HEK293 (cell line): ENCODE results near the gene TBC1D22A.
A peak's percentile ranks its signal among the peaks of the same experiment; 100 is the strongest.

Experiments used
- CTCF ChIA-PET: fragments of 350-600 bp; formaldehyde crosslinking; extraction: SDS; loops from one replicate; lab custom pipeline; 2021; ENCODE audit warnings: antibody characterized with exemption; lab: Yijun Ruan, JAX
- POLR2A ChIA-PET: fragments of 300-600 bp; formaldehyde crosslinking; extraction: SDS; loops from one replicate; lab custom pipeline; 2020; ENCODE audit warnings: antibody characterized with exemption, inconsistent platforms; lab: Yijun Ruan, JAX
- H3K27ac ChIP-seq: fragments of 200-500 bp; sonication (Bioruptor generic); 2 replicates; pipeline ENCODE4 v1.5.1; 2014; ENCODE audit warnings: low read depth, low read length, control low read depth, inconsistent platforms; ENCODE audit errors: extremely low read depth
- H3K36me3 ChIP-seq, 2 experiments: fragments of 200-500 bp in 1 of 2; sonication (Bioruptor generic) in 1 of 2; 1 replicate in 1 of 2; 2 replicates in 1 of 2; pipeline ENCODE4 v1.5.1; 2014 to 2017; ENCODE audit warnings: inconsistent platforms in 2 of 2, low read length in 2 of 2; ENCODE audit not compliant: control insufficient read depth in 2 of 2, insufficient read depth in 1 of 2
- H3K4me1 ChIP-seq: fragments of 200-500 bp; sonication (Bioruptor generic); 2 replicates; pipeline ENCODE4 v1.5.1; 2014; ENCODE audit warnings: mild to moderate bottlenecking, low read length, inconsistent platforms; ENCODE audit not compliant: control insufficient read depth, insufficient read depth
- H3K4me3 ChIP-seq: 2 replicates; pipeline ENCODE4 v1.5.1; 2011; ENCODE audit warnings: low read depth, mild to moderate bottlenecking, control low read depth, low read length, moderate library complexity
- H3K9me3 ChIP-seq: fragments of 200-500 bp; sonication (Bioruptor generic); 2 replicates; pipeline ENCODE4 v1.5.1; 2014; ENCODE audit warnings: low read depth, low read length, inconsistent platforms; ENCODE audit not compliant: control insufficient read depth, insufficient read depth
- GLIS1 ChIP-seq: fragments of 450-650 bp; formaldehyde crosslinking; IDR thresholded peaks from 2 replicates; pipeline ENCODE4 v1.5.1; 2016; ENCODE audit warnings: missing biosample characterization, missing genetic modification characterization
- KLF7 ChIP-seq: fragments of 450-650 bp; formaldehyde crosslinking; IDR thresholded peaks from 2 replicates; pipeline ENCODE4 v1.5.1; 2016; ENCODE audit warnings: missing biosample characterization, missing genetic modification characterization, borderline replicate concordance
- SETDB1 ChIP-seq: IDR thresholded peaks from one replicate; pipeline ENCODE4 v1.6.1; 2017; ENCODE audit warnings: mild to moderate bottlenecking, low read length, moderate library complexity, mixed read lengths; ENCODE audit not compliant: insufficient read length
- ZBTB20 ChIP-seq: fragments of 450-650 bp; formaldehyde crosslinking; IDR thresholded peaks from 2 replicates; pipeline ENCODE4 v1.5.1; 2016; ENCODE audit warnings: missing biosample characterization, missing genetic modification characterization
- ZNF133 ChIP-seq: fragments of 450-650 bp; formaldehyde crosslinking; IDR thresholded peaks from 2 replicates; pipeline ENCODE4 v1.5.1; 2016; ENCODE audit warnings: missing biosample characterization, missing genetic modification characterization
- ZNF214 ChIP-seq: fragments of 450-650 bp; formaldehyde crosslinking; IDR thresholded peaks from 2 replicates; pipeline ENCODE4 v1.5.1; 2017; ENCODE audit warnings: missing biosample characterization, mild to moderate bottlenecking, missing genetic modification characterization, borderline replicate concordance
- ZNF221 ChIP-seq: fragments of 450-650 bp; formaldehyde crosslinking; IDR thresholded peaks from 2 replicates; pipeline ENCODE4 v1.5.1; 2017; ENCODE audit warnings: missing biosample characterization, missing genetic modification characterization, borderline replicate concordance
- ZNF544 ChIP-seq: fragments of 450-650 bp; formaldehyde crosslinking; IDR thresholded peaks from 2 replicates; pipeline ENCODE4 v1.5.0; 2017; ENCODE audit warnings: missing biosample characterization, missing genetic modification characterization
- ZNF626 ChIP-seq: fragments of 450-650 bp; sonication (Bioruptor Pico); formaldehyde crosslinking; IDR thresholded peaks from 2 replicates; pipeline ENCODE4 v1.5.1; 2018; ENCODE audit warnings: missing biosample characterization, missing genetic modification characterization, inconsistent platforms
- ZNF768 ChIP-seq: fragments of 450-650 bp; formaldehyde crosslinking; IDR thresholded peaks from 2 replicates; pipeline ENCODE4 v1.5.1; 2018; ENCODE audit warnings: missing biosample characterization, mild to moderate bottlenecking, missing genetic modification characterization
- ZNF843 ChIP-seq: fragments of 450-650 bp; formaldehyde crosslinking; IDR thresholded peaks from 2 replicates; pipeline ENCODE4 v1.5.1; 2016; ENCODE audit warnings: missing biosample characterization, missing genetic modification characterization
- TF ChIP-seq, protein P1 (sequence below): fragments of 450-650 bp; formaldehyde crosslinking; optimal IDR thresholded peaks from 2 replicates; pipeline ENCODE3; 2016; ENCODE audit warnings: missing biosample characterization, mild to moderate bottlenecking, missing genetic modification characterization
- TF ChIP-seq, protein P2 (sequence below): fragments of 450-650 bp; formaldehyde crosslinking; IDR thresholded peaks from 2 replicates; pipeline ENCODE4 v1.5.1; 2016; ENCODE audit warnings: missing biosample characterization, missing genetic modification characterization
- TF ChIP-seq, protein P3 (sequence below): fragments of 450-650 bp; IDR thresholded peaks from 2 replicates; pipeline ENCODE4 v1.5.1; 2018; ENCODE audit warnings: missing biosample characterization, mild to moderate bottlenecking, missing genetic modification characterization

TBC1D22A gene

DNA sequence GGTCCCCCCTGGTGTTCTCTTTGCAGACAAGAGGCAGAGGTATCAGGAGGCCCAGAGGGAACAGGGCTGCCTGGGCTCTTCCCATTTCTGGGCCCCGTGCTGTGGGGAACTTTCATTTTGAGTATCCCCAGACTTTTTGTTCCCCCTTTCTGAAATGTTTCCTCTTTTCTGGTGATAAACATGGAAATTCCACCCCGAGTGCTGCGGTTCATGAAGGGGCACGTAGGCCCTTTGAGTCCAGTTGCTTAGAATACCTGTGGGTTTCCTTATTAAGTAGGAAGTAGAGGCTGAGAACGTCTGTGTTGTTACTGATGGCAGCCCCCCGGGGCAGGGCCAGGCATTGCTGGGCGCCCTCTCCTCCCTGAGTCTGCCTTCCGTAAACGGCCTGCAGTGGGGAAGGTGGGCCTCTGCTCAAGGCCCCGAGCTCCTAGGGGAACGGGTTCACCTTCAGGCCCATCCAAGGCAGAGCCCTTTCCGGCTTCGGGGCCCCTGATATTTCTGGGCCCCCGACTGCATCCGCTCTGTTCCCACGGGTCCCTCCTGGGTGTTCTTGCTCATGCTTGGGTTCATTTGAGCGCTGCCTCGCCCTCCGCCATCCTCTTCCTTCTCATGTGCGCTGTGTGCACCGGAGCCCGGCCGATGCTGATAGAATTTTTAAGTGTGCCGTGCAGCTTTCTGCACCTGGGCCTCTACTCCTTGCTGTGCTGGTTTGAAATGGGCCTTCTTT lies 12.0 kb downstream of the TBC1D22A start:
- H3K36me3 ChIP-seq = peaks cover 0 to 3% of the 10 kb centered on the region in 2 experiments; a peak in 1 of 3 replicates
- H3K27ac ChIP-seq = peak overlapping the region; percentile 68
- peaks cover 33% of the 10 kb centered on the region for H3K4me1 ChIP-seq
- H3K9me3 ChIP-seq = no peaks in the 10 kb centered on the region
- TF ChIP-seq ZNF843 (tag by site-specific recombination) = no peak
- peak; percentile 2; the same call in 1 of the 2 replicates for TF ChIP-seq GLIS1 (tag by site-specific recombination)
- peak; percentile 20; the same call in 1 of the 2 replicates for TF ChIP-seq ZBTB20 (tag by site-specific recombination)
- TF ChIP-seq, protein P1, sequence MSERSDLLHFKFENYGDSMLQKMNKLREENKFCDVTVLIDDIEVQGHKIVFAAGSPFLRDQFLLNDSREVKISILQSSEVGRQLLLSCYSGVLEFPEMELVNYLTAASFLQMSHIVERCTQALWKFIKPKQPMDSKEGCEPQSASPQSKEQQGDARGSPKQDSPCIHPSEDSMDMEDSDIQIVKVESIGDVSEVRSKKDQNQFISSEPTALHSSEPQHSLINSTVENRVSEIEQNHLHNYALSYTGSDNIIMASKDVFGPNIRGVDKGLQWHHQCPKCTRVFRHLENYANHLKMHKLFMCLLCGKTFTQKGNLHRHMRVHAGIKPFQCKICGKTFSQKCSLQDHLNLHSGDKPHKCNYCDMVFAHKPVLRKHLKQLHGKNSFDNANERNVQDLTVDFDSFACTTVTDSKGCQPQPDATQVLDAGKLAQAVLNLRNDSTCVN (tag by site-specific recombination) = no peak
- ChIA-PET POLR2A (interaction anchor here (0.7 to 3.4 kb wide), 8 partner anchors 10 to 39 kb away, joined by 3 to 86 read pairs (median 7); partner anchors contain the start of gene TBC1D22A), CTCF (interaction anchor here (0.7 to 6.6 kb wide), 11 partner anchors 10 to 211 kb away, joined by 3 to 33 read pairs (median 6); partner anchors contain the start of gene TBC1D22A)
- H3K4me3 ChIP-seq = no peak overlapping the region

DNA sequence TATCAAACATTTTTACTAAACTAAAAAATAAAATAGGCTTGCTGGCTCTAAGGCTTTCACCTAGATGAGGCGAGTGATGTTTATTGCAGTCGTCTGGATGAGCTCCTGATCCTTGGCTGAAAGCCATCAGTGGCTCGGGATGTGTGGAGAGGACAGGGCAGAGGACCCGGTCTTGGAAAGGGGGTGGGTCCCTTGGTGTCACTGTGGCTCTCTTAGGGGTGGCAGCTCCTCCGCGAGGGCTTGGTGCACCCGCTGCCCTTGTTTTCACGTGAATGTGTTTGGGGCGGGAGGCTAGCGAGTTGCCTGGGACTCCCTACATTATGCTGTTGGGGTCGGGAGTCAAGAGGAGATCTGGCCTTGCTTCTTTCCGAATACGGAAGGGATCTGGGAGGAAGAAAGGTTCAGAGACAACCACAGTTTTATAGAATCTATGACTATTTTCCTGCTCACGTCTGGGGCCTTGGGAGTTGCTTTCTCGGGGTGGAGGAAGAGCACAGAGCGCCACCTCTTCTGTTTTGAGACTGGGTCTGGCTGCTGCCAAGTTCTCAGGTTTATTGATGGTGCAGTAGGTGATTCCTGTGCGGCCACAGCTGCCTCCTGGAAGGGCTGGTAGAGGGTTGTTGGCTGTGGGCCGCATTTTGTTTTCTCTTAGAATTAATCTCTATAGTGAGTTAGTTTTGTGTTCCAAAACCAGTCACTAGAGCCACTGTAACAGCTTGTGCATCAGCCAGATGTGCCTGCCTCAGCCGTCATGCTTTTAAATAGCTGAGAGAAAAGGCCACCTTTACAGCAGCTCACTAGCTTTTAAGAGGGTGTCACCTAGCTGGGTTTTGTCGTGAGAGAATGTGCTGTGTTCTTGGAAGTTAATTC lies 12.8 kb downstream of the TBC1D22A start:
- CTCF ChIA-PET = interaction anchor here (1.3 to 6.6 kb wide), 5 partner anchors 16 to 28 kb away, joined by 7 to 33 read pairs (median 26); no protein-coding TSS in a partner anchor
- TF ChIP-seq KLF7 = no peak
- TF ChIP-seq, protein P2, sequence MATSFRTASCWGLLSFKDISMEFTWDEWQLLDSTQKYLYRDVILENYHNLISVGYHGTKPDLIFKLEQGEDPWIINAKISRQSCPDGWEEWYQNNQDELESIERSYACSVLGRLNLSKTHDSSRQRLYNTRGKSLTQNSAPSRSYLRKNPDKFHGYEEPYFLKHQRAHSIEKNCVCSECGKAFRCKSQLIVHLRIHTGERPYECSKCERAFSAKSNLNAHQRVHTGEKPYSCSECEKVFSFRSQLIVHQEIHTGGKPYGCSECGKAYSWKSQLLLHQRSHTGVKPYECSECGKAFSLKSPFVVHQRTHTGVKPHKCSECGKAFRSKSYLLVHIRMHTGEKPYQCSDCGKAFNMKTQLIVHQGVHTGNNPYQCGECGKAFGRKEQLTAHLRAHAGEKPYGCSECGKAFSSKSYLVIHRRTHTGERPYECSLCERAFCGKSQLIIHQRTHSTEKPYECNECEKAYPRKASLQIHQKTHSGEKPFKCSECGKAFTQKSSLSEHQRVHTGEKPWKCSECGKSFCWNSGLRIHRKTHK (tag by site-specific recombination) = no peak
- TF ChIP-seq, protein P3, sequence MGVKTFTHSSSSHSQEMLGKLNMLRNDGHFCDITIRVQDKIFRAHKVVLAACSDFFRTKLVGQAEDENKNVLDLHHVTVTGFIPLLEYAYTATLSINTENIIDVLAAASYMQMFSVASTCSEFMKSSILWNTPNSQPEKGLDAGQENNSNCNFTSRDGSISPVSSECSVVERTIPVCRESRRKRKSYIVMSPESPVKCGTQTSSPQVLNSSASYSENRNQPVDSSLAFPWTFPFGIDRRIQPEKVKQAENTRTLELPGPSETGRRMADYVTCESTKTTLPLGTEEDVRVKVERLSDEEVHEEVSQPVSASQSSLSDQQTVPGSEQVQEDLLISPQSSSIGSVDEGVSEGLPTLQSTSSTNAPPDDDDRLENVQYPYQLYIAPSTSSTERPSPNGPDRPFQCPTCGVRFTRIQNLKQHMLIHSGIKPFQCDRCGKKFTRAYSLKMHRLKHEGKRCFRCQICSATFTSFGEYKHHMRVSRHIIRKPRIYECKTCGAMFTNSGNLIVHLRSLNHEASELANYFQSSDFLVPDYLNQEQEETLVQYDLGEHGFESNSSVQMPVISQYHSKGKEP (tag by site-specific recombination) = no peak
- TF ChIP-seq SETDB1 = no peak
- TF ChIP-seq ZNF133 = no peak
- TF ChIP-seq ZNF544 (tag by site-specific recombination) = no peak
- no peak for TF ChIP-seq ZNF626 (tag by site-specific recombination)
- TF ChIP-seq ZNF768 (tag by site-specific recombination) = no peak
- TF ChIP-seq ZNF221 (tag by site-specific recombination) = no peak
- no peak for TF ChIP-seq ZNF214 (tag by site-specific recombination)
- POLR2A ChIA-PET = interaction anchor here (1.9 to 3.4 kb wide), 2 partner anchors 12 to 20 kb away, joined by 10 to 86 read pairs; partner anchors contain the start of gene TBC1D22A
- peaks cover 0 to 3% of the 10 kb centered on the region in 2 experiments; a peak in 1 of 3 replicates for H3K36me3 ChIP-seq
- H3K4me3 ChIP-seq = no peak overlapping the region
- no peaks in the 10 kb centered on the region for H3K9me3 ChIP-seq
- H3K4me1 ChIP-seq = peaks cover 33% of the 10 kb centered on the region
- H3K27ac ChIP-seq = peak overlapping the region; percentile 68
